Astrocyte of the hippocampus (primary cell): Measurements from ENCODE around the gene CACNA2D3.
A peak's percentile ranks its signal among the peaks of the same experiment; 100 is the strongest.

ENCODE experiments used
- DNase-seq: peaks from one replicate; pipeline ENCODE4 v3.0.0; 2011; ENCODE audit warnings: low read depth, low spot score

CACNA2D3 gene

GRCh38 chr3:54273791-54274190, 151.4 kb downstream of the CACNA2D3 start:
- no peak for DNase-seq

- DNase-seq: no peak
These were observed 152.3 kb downstream of the CACNA2D3 start for GRCh38 chr3:54274607-54275006.

GRCh38 chr3:54279005-54279583, 156.7 kb downstream of the CACNA2D3 start:
- DNase-seq: peak; percentile 56

- no peak for DNase-seq
These were observed 161.1 kb downstream of the CACNA2D3 start for GRCh38 chr3:54283470-54283869.

GRCh38 chr3:54294214-54294613, 171.9 kb downstream of the CACNA2D3 start:
- DNase-seq: no peak

GRCh38 chr3:54296531-54296930, 174.2 kb downstream of the CACNA2D3 start:
- no peak for DNase-seq

GRCh38 chr3:54299169-54299935, 177.0 kb downstream of the CACNA2D3 start:
- no peak for DNase-seq

GRCh38 chr3:54303517-54304375, 181.4 kb downstream of the CACNA2D3 start:
- no peak for DNase-seq

GRCh38 chr3:54304877-54305276, 182.5 kb downstream of the CACNA2D3 start:
- no peak for DNase-seq

GRCh38 chr3:54305409-54306099, 183.2 kb downstream of the CACNA2D3 start:
- DNase-seq: no peak

- DNase-seq: peak; percentile 5
These were observed 185.3 kb downstream of the CACNA2D3 start for GRCh38 chr3:54307566-54308180.

- no peak for DNase-seq
These were observed 187.2 kb downstream of the CACNA2D3 start for GRCh38 chr3:54309601-54310000.

- no peak for DNase-seq
These were observed 188.9 kb downstream of the CACNA2D3 start for GRCh38 chr3:54311211-54311747.

GRCh38 chr3:54312156-54312899, 190.0 kb downstream of the CACNA2D3 start:
- no peak for DNase-seq

GRCh38 chr3:54313418-54313817, 191.1 kb downstream of the CACNA2D3 start:
- DNase-seq: no peak

GRCh38 chr3:54321520-54321919, 199.2 kb downstream of the CACNA2D3 start:
- no peak for DNase-seq

GRCh38 chr3:54322354-54322753, 200.0 kb downstream of the CACNA2D3 start:
- DNase-seq: no peak

- no peak for DNase-seq
These were observed 201.8 kb downstream of the CACNA2D3 start for GRCh38 chr3:54324103-54324502.

GRCh38 chr3:54326951-54327350, 204.6 kb downstream of the CACNA2D3 start:
- DNase-seq: no peak

- no peak for DNase-seq
These were observed 209.0 kb downstream of the CACNA2D3 start for GRCh38 chr3:54331341-54331740.
